NCI-H2171 treated with DMSO at 0.1 percent for 48 hours (cell line): ENCODE results near the gene SLC17A4.

ENCODE experiments used
- DNase-seq: peaks from one replicate; lab custom pipeline; 2025; lab: John Stamatoyannopoulos, UW

The SLC17A4 gene

GRCh38 chr6:25816252-25816651, 61.7 kb downstream of the SLC17A4 start:
- DNase-seq = no peak

GRCh38 chr6:25821341-25821740, 66.8 kb downstream of the SLC17A4 start:
- no peak for DNase-seq

GRCh38 chr6:25829375-25829774, 74.8 kb downstream of the SLC17A4 start:
- no peak for DNase-seq

GRCh38 chr6:25830458-25830857, 75.9 kb downstream of the SLC17A4 start:
- DNase-seq = no peak
